HPDE6-E6E7 (cell line): ENCODE results near the gene ERC1.

Experiments used
- DNase-seq: peaks from one replicate; pipeline ENCODE4 v3.0.0; 2011; ENCODE audit warnings: missing footprints; ENCODE audit errors: extremely low spot score

The ERC1 gene

DNA sequence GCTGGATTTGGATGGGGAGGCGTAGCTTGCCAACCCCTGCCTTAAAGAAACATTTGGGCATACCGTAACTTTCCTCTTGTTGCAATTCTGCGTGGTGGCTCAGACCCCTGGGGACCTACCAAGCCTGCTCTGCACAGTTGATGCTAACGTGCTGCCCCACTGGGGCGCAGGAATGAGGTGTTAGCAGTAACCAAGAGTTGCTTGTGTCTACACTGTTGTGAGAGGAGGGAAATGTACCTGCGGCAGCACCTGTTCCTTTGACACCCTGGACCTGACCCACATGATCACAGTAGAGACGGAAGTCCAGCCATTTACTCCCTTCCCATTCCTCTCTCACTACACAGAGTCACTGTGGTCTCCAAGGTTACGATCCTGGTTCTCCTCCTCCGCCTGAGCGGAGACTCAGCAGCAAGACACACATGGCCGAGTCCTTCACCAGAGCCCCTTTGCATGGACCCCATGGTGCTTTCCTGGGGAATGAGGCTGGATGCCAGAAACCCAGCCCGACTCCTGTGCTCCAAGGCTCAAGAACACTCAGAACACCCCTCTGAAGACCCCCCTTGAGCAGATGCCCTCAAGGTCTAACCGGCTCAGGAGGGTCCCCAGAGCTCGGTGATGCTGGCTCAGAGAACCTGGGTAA is 518.5 kb downstream of the ERC1 start:
- no peak for DNase-seq

DNA sequence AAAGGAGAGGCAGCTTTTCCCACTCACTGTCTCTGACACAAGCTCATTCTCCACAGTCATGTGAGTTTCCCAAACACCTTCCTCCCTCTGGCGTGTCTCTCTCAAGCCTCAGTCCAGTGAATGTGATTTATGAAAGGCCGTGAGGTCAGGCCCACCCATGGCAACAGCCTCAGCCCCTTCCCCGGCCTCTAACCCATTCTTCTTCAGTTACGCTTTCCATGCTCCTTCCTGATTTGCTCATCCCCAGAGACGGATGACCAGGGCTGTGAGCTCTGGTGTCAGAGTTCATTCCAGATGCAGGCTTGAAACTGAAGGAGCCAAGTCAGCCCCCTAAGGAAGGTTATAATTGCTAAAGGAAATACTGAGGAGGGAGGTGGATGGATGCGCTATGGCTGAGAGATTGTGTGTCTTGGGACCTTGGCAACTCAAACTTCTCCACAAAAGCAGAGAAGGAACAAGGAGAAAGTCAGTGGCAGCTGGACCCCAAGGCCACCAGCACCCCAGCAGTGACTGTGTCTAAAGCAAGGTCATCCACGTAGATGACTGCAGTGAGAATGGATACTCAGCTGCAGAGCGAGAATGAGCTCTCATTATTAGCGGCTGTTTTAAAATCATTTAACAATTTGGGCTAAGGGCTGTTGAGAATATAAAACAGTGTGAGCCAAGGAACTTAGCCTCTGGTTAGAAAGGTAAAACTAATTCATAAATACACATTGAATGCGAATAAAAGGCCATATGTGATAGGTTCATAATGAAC is 519.2 kb downstream of the ERC1 start:
- DNase-seq: no peak

DNA sequence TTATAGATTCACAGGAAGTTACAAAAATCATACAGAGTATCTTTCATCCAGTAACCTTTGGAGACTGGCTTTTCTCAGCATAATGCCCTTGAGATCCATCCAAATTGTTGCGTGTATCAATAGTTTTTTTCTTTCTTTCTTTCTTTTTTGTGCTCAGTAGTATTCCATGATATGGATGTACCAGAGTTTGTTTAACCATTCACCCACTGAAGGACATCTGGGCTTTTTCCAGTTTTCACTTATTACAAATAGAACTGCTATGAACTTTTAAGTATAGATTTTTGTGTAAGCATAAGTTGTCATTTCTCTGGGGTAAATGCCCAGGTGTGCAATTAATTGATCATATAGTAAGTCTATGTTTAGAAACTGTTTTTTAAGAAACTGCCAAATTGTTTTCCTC is 524.0 kb downstream of the ERC1 start:
- DNase-seq: no peak

DNA sequence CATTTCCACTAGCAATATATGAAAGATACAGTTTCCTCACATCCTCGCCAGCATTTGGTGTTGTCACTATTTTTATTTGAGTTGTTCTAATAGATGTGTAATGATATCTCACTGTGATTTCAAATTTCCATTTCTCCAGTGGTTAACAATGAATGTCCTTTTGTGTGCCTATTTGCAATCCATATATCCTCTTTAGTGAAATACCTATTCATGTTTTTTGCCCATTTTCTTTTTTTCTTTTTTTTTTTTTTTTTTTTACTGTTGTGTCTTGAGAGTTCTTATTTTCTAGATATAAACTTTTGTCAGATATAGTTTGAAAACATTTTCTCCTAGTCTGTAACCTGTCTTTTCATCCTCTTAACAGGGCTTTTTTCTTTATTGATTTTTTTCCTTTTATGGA is 524.4 kb downstream of the ERC1 start:
- DNase-seq: no peak

DNA sequence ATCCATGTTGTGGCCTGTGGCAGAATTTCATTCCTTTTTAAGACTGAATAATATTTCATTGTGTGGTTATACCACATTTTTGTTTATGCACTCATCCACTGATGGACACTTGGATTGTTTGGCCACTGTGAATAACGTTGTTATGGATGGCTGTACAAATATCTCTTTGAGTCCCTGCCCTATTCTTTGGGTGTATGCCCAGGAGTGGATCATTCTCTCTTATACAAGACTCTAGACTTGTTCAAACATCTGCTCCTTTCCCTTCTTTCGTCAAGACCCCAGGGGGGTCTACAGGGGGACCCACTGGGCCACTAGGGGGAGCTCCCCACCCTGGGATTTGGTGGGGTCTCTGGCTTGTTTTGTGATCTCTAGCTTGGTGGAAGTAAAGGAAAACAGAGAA is 526.0 kb downstream of the ERC1 start:
- no peak for DNase-seq

DNA sequence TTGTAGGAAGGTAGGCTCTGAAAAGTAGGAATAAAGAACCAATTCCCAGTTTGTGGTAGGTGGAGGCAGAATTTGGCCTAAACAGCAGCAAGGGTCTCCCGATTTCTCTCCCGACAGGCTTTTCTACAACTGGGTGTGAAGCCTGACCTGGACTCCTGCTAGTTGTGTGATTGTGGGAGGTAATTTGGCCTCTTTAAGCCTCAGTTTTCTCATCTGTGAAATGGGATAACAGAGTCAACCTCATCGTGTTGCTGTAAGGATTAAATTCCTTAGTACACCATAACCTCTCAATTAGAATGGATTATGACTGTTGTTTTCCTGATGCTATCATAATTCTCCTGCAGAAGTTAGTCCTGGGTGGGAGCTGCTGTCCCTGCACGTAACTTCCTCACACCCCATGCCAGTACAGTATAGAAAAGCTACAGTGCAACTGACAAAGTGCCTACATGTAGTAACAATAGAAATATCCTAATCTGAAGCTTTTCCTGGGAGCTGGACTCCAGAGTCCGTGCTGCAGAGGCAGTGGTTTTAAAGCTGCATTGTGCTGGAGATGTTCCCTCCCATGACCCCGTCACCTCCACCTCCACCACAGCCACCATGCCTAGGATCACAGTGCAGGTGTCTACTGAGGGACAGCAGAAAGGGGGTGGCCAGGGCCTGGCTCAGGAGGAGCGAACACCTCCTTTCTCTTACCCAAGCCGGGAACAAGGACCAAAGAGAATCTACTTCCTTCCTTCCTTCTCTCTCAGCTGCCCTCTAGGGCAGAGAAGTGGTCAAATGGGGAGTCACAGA is 526.9 kb downstream of the ERC1 start:
- no peak for DNase-seq

DNA sequence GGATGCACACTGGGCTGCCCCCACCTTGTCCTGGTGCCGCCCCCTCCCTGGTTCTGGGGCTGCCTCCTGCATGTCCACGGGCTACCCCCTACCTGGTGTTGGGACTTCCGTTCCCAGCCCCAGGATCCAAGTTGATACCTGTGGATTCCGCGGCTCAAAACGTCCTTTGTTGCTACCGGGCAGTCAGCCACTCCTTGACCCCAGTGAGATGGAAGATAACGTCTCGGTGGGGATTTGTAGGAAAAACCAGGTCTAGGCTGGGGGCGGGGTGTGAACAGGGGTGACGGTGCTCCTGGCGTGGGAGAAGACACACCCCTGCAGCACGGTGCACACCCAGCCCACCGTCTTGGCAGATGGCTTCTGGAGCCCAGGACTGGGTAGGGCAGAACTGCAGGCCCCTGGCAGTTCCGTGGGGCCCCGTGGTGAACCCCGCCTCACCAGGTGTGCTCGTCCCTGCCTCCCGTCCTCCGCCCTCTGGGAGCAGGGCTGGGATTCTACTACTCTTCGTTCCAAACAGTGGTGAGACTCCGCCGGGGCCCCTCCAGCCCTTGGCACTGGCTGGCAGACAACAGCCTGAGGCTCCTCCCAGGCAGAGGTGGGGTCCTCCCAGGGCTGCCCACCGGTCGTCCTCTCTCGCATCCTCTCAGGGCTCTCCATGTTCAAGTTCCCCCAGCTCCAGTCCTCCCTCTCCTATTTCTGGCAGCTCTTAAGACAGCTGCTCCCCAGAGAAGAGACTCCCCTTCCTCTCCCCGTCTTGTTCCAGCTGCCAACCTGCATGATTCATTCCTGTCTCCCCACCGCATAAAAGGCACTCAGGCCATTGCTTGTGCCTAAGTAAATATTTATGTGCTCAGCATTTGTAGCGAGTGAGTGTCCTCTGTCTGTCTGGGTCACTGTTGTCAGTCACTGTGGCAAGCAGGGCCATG is 527.8 kb downstream of the ERC1 start:
- DNase-seq: peak; percentile 71

DNA sequence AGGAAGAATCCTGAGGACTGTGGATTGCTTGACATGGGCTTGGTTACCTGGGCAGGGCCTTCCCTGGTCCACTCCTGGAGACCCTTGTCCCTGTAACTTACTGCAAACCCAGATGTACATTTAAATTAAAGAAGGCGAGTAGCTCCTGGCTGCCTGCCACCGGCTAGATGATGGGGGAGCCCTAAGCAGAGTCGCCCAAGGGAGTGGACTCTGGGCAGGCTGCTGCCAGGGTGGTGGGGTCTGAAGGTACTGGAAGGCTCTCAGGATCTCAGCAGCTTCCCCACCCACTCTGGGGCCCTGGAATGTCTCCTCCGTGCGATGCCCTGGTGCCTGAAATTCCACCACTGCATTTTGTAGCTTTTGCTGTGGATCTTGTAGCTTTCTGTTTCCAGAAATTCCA is 528.6 kb downstream of the ERC1 start:
- no peak for DNase-seq

DNA sequence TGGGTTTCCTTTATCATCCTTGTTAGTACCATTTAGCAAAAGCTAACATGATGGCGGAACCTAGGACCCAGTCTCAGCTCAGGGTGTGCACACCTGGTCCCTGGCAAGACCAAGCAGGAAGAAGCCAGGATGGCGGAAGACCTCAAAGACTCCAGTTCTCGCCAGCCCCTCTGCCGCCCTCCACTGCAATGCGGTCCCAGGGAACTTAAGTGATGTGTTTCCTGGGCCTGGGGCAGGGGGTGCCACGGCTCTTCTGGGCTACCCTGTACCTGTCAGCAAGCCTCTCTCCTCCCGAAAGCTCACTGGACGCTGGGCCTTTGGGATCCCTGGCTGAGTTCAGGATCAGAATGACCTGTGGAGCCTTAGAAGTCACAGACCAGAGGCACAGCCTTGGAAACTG is 532.0 kb downstream of the ERC1 start:
- no peak for DNase-seq

DNA sequence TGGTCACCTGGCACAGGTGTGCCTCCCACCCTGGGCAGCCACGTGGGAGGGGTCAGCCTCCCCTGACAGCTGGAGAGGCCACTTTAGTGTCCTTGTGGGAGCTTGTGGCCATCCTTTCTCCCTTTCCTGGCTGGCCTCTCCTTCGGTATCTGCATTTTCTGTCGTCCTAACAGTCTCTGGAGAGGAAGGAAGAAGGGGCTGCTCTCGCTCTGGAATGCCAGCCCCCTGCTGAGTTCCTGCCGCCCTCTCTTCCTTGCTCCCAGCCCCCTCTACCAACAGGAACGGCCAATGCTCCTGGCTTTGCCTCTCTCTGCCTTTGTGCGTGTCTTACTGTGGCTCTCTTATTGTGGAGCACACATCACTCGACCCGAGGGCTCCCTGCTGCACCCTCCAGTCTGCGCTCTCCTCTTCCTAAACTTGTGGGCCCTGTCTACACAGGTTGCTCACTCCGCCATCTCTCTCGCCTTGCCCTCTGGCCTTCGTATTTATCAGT is 532.6 kb downstream of the ERC1 start:
- DNase-seq: no peak

DNA sequence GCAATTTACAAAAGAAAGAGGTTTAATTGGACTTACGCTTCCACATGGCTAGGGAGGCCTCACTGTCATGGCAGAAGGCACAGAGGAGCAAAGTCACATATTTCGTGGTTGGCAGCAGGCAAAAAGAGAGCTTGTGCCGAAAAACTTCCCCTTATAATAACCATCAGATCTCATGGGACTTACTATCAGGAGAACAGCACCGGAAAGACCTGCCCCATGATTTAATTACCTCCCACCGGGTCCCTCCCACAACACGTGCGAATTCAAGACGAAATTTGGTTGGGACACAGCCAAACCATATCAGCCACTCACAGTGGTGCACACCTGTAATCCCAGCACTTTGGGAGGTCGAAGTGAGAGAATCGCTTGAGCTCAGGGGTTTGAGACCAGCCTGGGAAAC is 534.8 kb downstream of the ERC1 start:
- DNase-seq: no peak

DNA sequence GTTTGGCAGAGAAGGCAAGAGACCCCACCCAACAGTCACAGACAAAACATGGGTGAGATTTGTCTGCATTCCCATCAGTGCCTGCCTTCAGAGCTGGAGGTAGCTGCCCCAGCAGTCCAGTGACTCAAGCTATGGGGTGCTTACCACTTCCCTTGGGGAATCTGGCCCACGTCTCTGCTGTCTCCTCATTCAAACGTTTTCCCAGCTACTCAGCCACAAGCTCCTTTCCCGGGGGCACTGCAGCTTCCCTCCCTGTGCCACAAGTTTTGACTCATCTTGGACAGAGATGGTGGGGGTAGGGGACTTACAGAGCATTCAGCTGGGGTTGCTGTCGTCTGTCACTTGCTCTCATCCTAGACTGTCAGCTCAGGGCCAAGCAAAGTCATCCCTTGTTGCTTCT is 536.8 kb downstream of the ERC1 start:
- DNase-seq: no peak

DNA sequence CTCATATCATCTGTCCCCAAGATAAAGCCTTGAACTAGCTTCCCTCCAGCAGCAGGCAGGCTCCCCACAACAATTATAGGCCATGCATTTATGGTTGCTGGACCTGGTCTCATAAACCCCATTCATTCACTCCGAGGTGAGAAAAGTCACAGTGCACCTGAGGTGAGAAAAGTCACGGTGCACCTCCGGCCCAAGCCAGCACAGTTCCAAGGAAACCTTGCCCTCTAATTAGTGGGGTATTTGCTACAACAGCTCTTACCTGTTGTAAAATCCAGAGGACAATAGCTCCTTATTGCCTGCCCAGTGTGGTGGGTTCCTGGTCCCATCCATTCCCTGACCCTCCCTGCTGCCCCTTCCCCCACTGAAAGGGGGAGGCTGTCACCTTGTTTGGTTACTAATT is 537.8 kb downstream of the ERC1 start:
- no peak for DNase-seq

DNA sequence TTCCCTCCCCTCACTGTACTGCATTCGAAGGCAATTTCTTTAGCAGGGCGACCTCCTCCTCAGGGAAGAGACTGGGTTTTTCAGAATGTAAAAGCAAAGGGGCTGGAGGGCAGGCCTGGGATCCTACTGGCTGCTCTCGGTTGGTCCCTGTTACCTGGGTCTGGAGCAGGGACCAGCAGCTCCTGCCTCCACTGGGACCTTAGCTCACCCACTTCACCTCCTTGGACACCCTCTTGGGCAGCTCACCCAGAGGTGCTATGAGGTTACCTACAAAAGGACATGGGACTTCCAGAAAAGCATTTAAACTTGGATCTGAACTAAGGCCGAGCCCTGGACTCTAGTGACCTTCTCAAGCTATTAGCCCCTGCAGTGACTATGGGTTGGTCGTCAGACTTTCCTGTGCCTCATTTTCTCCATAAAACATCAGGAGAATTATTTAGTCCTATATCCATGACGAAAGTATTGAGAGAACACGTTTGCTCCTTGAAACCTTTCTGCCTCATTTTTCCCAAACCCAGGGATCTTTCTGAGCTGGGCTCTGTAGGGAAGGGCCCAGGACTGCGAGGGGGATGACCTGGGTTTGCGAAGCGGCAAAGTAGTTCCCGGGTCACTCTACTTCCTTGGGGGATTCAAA is 538.3 kb downstream of the ERC1 start:
- no peak for DNase-seq

DNA sequence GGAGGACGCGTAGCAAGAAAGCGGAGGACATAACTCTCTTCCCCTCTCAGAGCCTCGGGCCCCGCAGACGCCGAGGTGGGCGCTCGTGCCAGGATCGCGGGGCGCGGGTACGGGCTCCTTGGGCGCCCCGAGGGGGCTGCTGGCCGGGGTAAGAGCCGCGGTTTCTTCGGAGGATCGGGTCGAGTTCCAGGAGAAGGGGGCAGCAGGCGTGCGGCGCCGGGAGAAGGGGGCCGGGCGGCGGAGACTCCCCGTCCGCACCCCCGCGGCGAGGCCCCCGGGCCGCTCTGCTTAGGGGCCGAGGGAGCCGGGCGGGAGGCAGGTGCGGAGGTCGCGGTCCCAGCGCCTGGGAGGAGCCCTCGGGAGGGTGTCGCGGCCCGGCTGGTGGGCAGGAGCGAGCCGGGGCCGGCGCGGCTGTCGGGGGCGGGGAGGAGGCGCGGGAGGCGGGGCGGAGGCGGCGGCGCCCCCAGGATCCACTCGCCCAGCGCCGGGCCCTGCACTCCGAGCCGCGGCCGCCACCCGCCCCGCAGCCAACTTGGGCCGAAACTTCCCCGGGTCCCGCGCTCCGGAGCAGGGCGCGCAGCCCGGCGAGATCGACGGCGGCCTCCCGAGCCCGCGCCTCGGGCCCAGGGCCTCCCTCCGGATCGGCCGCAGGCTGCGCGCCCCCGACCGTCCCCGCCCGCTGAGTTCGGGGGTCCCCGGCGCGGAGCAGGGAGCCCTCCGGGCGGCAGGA is 539.0 kb downstream of the ERC1 start:
- DNase-seq: no peak

DNA sequence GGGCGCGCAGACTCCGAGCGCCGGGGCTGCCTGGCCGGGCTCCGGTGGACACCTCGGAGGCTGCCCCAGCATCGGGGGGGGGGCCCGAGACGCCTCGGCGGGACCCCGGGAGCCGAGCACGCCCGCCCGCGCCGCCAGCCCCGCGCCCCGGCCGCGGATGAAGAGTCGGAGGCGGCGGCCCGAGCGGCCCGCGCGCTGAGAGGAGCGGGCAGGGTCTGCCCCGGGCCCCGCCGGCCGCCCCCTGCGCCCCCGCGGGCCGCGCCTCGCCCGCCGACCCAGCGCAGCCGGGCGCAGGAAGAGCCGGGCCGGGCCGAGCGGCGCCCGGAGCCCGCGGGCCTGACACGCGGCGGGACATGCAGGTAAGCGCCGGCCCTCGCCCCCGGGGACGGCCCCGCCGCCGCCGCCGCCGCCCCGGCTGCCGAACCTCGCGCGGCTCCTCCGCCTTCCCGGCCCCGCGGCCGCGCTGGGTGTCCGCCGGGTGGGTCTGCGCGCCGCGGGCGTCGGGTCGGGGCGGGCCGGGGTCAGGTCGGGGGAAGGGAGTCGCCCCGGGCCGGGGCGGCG is 539.6 kb downstream of the ERC1 start:
- no peak for DNase-seq

DNA sequence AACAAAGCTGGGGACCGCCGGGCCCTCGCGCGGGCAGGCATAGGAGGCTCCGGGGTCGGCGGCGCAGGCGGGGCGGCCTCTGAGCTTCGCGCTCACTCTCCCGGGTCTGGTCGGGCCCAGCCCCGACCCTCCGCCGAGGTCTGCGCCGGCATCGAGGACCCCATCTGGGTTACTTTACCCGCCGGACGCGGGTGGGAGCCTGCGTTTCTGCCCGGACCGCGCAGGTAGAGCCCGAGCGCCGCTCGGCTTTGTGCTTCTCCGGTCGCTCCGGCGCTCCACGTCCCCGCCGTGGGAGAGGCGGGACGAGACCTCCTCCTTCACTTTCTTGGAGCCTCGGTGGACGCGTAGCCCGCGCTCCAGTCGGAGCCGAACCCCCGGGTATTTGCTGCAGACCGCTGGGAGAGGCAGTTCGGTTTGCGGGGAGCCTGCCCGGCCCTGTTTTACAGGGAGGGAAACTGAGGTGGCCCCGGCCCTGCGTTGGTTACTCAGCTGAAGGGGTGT is 540.2 kb downstream of the ERC1 start:
- DNase-seq: no peak

DNA sequence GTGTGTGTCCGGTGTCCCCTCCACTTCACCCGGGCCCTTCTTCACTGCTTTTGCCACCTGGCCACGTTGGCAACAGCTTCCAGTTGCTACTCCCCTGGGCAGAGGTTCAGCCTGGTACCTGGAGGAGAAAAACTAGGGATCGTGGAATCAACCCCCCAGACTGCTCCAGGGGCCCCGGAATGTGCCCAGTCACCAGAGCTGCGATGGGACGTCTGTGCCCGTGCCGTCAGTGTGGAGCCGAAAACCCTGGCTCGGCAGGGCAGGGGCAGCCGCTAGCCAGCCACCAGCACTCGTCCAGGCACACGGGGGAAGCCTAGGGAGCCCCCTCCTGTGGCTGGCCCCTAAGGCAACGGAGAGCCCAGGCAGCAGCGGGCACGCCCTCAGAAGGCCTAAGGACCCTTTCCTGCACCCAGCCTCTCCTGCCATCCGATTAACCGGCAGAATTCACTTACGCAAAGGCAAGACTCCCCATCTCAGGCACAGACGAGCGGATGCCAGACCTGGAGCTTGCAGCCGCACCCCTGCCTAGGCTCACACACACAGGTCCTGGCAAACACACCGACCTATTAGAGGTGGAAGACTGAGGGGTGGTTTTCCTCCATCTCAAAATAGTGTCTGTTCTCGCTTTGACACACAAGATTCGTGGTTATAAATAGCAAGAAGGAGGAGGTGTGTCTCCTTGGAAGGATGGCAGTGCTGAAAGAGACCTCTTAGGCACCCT is 540.8 kb downstream of the ERC1 start:
- no peak for DNase-seq
